Tibial nerve (tissue), 4 donors: Measurements from ENCODE around the gene EFNB3.

Source experiments
- EP300 ChIP-seq, 2 donors: sonication (generic); formaldehyde crosslinking; IDR thresholded peaks; one replicate each; pipeline ENCODE4 v1.6.1; 2017; ENCODE audit warnings: antibody characterized with exemption in 2 of 2, mild to moderate bottlenecking in 1 of 2
- POLR2A ChIP-seq, 2 donors: fragments of 450-650 bp; IDR thresholded peaks; one replicate each; pipeline ENCODE4 v1.6.1; 2017; ENCODE audit warnings: antibody characterized with exemption in 2 of 2, mild to moderate bottlenecking in 2 of 2, moderate library complexity in 2 of 2
- TF ChIP-seq, protein P1 (sequence below), 5 experiments: fragments of 200-600 bp in 3 of 5; fragments of 450-650 bp in 2 of 5; sonication (generic) in 3 of 5; IDR thresholded peaks; one replicate each; pipeline ENCODE4 v1.5.1; 2016 to 2019; ENCODE audit warnings: antibody characterized with exemption in 5 of 5, mild to moderate bottlenecking in 3 of 5, moderate library complexity in 2 of 5

DNA sequence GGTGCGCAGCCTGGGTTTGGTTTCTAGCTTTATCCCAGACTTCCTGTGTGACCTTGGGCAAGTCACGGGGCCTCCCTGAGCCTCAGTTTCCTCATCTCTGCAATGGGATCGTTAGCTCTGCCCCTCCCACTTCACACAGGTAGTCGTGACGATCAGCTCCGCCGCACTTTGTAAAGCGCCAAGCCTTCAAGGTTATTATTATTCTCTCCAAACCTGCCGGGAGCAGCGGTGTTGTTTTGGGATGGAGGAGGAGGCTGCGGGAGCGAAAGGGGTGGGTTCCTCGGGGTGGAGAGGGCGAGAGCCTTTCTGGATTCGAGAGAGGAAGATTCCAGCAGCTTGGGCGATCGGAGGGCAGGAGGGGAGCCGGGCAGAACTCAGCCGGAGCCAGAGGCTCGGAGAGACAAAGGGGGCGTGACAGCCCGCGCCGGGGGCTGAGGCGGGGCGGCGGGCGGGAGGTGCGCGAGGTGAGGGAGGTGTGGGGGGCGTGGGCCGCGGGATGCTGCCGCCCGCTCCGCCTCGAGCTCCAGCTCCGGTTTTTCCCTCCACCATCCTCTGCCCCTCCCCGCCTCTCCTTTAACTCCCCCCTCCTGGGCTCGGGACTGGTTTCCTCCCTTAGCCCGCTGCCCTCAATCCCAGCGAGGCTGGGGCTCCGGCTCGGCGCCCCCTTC lies at the start of gene EFNB3:
- TF ChIP-seq POLR2A (IDR thresholded peaks at IDR 0.05) (no peak), EP300 (IDR thresholded peaks at IDR 0.05) (no peak)
- TF ChIP-seq, protein P1, sequence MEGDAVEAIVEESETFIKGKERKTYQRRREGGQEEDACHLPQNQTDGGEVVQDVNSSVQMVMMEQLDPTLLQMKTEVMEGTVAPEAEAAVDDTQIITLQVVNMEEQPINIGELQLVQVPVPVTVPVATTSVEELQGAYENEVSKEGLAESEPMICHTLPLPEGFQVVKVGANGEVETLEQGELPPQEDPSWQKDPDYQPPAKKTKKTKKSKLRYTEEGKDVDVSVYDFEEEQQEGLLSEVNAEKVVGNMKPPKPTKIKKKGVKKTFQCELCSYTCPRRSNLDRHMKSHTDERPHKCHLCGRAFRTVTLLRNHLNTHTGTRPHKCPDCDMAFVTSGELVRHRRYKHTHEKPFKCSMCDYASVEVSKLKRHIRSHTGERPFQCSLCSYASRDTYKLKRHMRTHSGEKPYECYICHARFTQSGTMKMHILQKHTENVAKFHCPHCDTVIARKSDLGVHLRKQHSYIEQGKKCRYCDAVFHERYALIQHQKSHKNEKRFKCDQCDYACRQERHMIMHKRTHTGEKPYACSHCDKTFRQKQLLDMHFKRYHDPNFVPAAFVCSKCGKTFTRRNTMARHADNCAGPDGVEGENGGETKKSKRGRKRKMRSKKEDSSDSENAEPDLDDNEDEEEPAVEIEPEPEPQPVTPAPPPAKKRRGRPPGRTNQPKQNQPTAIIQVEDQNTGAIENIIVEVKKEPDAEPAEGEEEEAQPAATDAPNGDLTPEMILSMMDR (IDR thresholded peaks at IDR 0.05) = no peak
